Measurements from ENCODE around the gene LPAR1. TPM values are rescaled to one million over a fixed set of nuclear protein-coding genes. Genes with fewer than 3 reads are reported as not detected.

The LPAR1 gene
- total and polyA plus RNA-seq, 9 of the 15 experiments (the other 6 are each of a cell fraction or from before 2014, with no cell fraction given) = 0.13 TPM; not detected in 8

GRCh38 chr9:110942522-110942921, 95.7 kb downstream of the LPAR1 start (continued):
- no peak for TF ChIP-seq PATZ1 (CRISPR knock-in tag; IDR thresholded peaks at IDR 0.05; ENCODE audit: borderline replicate concordance)

- no peak overlapping the region for H3K4me3 ChIP-seq
- intact Hi-C loops (cut with micrococcal nuclease) = no loop called here
- ChIA-PET CTCF (ENCODE audit: low intra/inter-chr PET ratio) (no interaction called here), POLR2A (no interaction called here)
- no peak overlapping the region for H3K9ac ChIP-seq (ENCODE audit: insufficient read depth in 1 of 2, low read depth in 2 of 2, low read length in 2 of 2)
- H3K9me3 ChIP-seq (replicated peaks; ENCODE audit: control insufficient read depth, insufficient read depth, low read depth, low read length) = no peaks in the 10 kb centered on the region
- H3K4me1 ChIP-seq (replicated peaks in 1 of 2; ENCODE audit: control insufficient read depth in 2 of 2, insufficient read depth in 2 of 2, low read length in 2 of 2) = no peaks in the 10 kb centered on the region
- in situ Hi-C loops (cut with MboI) = no loop called here
- ATAC-seq = no peak
- no peaks in the 10 kb centered on the region for H4K20me1 ChIP-seq (replicated peaks; ENCODE audit: control insufficient read depth, insufficient read depth, low read length)
- H3K36me3 ChIP-seq (ENCODE audit: control insufficient read depth, insufficient read depth, low read length) = no peaks in the 10 kb centered on the region
- FAIRE-seq = no peak
- no peak overlapping the region for H3K27ac ChIP-seq (ENCODE audit: extremely low read depth, low read depth, low read length)
- no peaks in the 10 kb centered on the region for H3K79me2 ChIP-seq (ENCODE audit: control insufficient read depth, insufficient read depth, low read length)
- no peak for DNase-seq (ENCODE audit: extremely low read depth in 1 of 4, low spot score in 3 of 4)
- H3K9me1 ChIP-seq (ENCODE audit: control insufficient read depth, insufficient read depth, low read length) = no peaks in the 10 kb centered on the region
- no peaks in the 10 kb centered on the region for H3K27me3 ChIP-seq (ENCODE audit: control insufficient read depth in 2 of 2, insufficient read depth in 2 of 2, low read length in 2 of 2)
- WGBS (ENCODE audit: insufficient coverage, low coverage, missing lambda C conversion rate) = 0% methylated on average over 6 of the region's 6 CpGs
- BruUV-seq (replicated peaks) = no TSS peak
- no peak overlapping the region for H3K4me2 ChIP-seq (ENCODE audit: insufficient read depth, low read length)
- no peak overlapping the region for H2AFZ ChIP-seq (ENCODE audit: low read depth, low read length)
- TF ChIP-seq POLR2G (IDR thresholded peaks at IDR 0.05; ENCODE audit: low read depth, low read length) (no peak), RCOR1 (IDR thresholded peaks at IDR 0.05; ENCODE audit: borderline replicate concordance in 1 of 2, low read depth in 2 of 2, low read length in 2 of 2) (no peak), HMBOX1 (IDR thresholded peaks at IDR 0.05) (no peak), SETDB1 (IDR thresholded peaks at IDR 0.05; ENCODE audit: low read length) (no peak), ZNF197 (CRISPR knock-in tag; IDR thresholded peaks at IDR 0.05; ENCODE audit: low read depth) (no peak), SRSF7 (optimal IDR thresholded peaks at IDR 0.05; ENCODE audit: low read depth, low read length) (no peak), ZBTB1 (CRISPR knock-in tag; IDR thresholded peaks at IDR 0.05; ENCODE audit: borderline replicate concordance, low read depth) (no peak), CUX1 (CRISPR knock-in tag; IDR thresholded peaks at IDR 0.05) (no peak), NFIX (CRISPR knock-in tag; IDR thresholded peaks at IDR 0.05; ENCODE audit: low read depth) (no peak), NELFE (IDR thresholded peaks at IDR 0.05; ENCODE audit: insufficient read depth, insufficient read length) (no peak), EGR1 (conservative IDR thresholded peaks at IDR 0.05) (no peak), MAFF (IDR thresholded peaks at IDR 0.05; ENCODE audit: low read length) (no peak), HDGF (IDR thresholded peaks at IDR 0.05) (no peak)
Measured at GRCh38 chr9:110940951-110941557, 97.2 kb downstream of the LPAR1 start.

All from K562 (cell line).